A549 (cell line): Measurements from ENCODE around the gene RPL41. TPM values are rescaled to one million over a fixed set of nuclear protein-coding genes. Genes with fewer than 3 reads are reported as not detected.

Experiments used
- ATAC-seq, 2 experiments: fragments of 200-7000 bp in 1 of 2; fragments of >200 bp in 1 of 2; cut with Nextera tagmentation in 1 of 2; cut with Tn5 transposase in 1 of 2; 3 replicates each; pipeline versions ENCODE4 v1.8.0 to v1.9.1; 2018 to 2020; ENCODE audit warnings: mild to moderate bottlenecking in 1 of 2, moderate library complexity in 1 of 2
- CTCF ChIA-PET: fragments of 300-600 bp; sonication (Branson Sonifier 250); formaldehyde crosslinking; extraction: SDS; loops from one replicate; lab custom pipeline; 2021; ENCODE audit warnings: antibody characterized with exemption, inconsistent platforms; lab: Yijun Ruan, JAX
- POLR2A ChIA-PET: fragments of 350-600 bp; formaldehyde crosslinking; extraction: SDS; loops from one replicate; lab custom pipeline; 2021; ENCODE audit warnings: antibody characterized with exemption, inconsistent platforms; lab: Yijun Ruan, JAX
- DNase-seq, 2 experiments: peaks; one replicate each; pipeline versions ENCODE4 v3.0.0 to v3.0.0-alpha.2; 2011 to 2016; ENCODE audit warnings: low read depth in 1 of 2, low spot score in 1 of 2
- FAIRE-seq: peaks from 2 replicates; lab custom pipeline; 2011; peaks lifted over from hg19 to GRCh38; lab: Jason Lieb, UNC
- H3K27ac ChIP-seq, 2 experiments: fragments of >200 bp; sonication (Bioruptor Twin); formaldehyde crosslinking; 3 replicates each; pipeline ENCODE4 v1.5.1; 2016 to 2017
- H3K4me1 ChIP-seq: fragments of >200 bp; sonication (Bioruptor Twin); formaldehyde crosslinking; 3 replicates; pipeline ENCODE4 v1.6.1; 2016
- H3K4me2 ChIP-seq: fragments of >200 bp; sonication (Bioruptor Twin); formaldehyde crosslinking; 3 replicates; pipeline ENCODE4 v1.6.1; 2016
- H3K4me3 ChIP-seq: fragments of >200 bp; sonication (Bioruptor Twin); formaldehyde crosslinking; 3 replicates; pipeline ENCODE4 v1.5.1; 2016
- H3K9me3 ChIP-seq: fragments of >200 bp; sonication (Bioruptor Twin); formaldehyde crosslinking; 3 replicates; pipeline ENCODE4 v1.6.1; 2016
- BCL3 ChIP-seq: fragments of >200 bp; sonication (Bioruptor Twin); formaldehyde crosslinking; IDR thresholded peaks from 3 replicates; pipeline ENCODE4 v1.6.1; 2016
- BHLHE40 ChIP-seq: IDR thresholded peaks from 2 replicates; pipeline ENCODE4 v1.6.1; 2012; ENCODE audit warnings: low read depth, low read length, inconsistent platforms
- CBX2 ChIP-seq: fragments of 200-600 bp; sonication (generic); IDR thresholded peaks from 2 replicates; pipeline ENCODE4 v1.6.1; 2016; ENCODE audit warnings: low read depth, mild to moderate bottlenecking, borderline replicate concordance
- CHD2 ChIP-seq: fragments of 150-350 bp; IDR thresholded peaks from 2 replicates; pipeline ENCODE4 v1.6.1; 2014; ENCODE audit warnings: low read length; ENCODE audit not compliant: partially characterized antibody
- CHD4 ChIP-seq: fragments of 200-600 bp; sonication (generic); IDR thresholded peaks from 2 replicates; pipeline ENCODE4 v1.6.1; 2016; ENCODE audit warnings: antibody characterized with exemption, mild to moderate bottlenecking, borderline replicate concordance
- ELK1 ChIP-seq: fragments of 150-350 bp; IDR thresholded peaks from 2 replicates; pipeline ENCODE4 v1.6.1; 2014; ENCODE audit warnings: low read depth, mild to moderate bottlenecking, low read length
- ESRRA ChIP-seq: fragments of 150-350 bp; IDR thresholded peaks from 2 replicates; pipeline ENCODE4 v1.6.1; 2014; ENCODE audit warnings: mild to moderate bottlenecking, low read length, borderline replicate concordance
- FOSB ChIP-seq: fragments of 250-450 bp; sonication (Bioruptor Pico); IDR thresholded peaks from 2 replicates; pipeline ENCODE4 v1.5.0; 2020; ENCODE audit warnings: mild to moderate bottlenecking, moderate library complexity
- FOSL2 ChIP-seq, 2 experiments: fragments of 450-650 bp in 1 of 2; fragments of >200 bp in 1 of 2; sonication (Bioruptor Twin) in 1 of 2; formaldehyde crosslinking; IDR thresholded peaks; 2 replicates each; pipeline versions ENCODE4 v1.5.0 to v1.6.1; 2016 to 2020; ENCODE audit warnings: mild to moderate bottlenecking in 1 of 2, moderate library complexity in 1 of 2
- HDAC2 ChIP-seq: fragments of 200-600 bp; sonication (generic); IDR thresholded peaks from 2 replicates; pipeline ENCODE4 v1.6.1; 2016
- HOXA7 ChIP-seq: fragments of 250-450 bp; sonication (Bioruptor Pico); IDR thresholded peaks from 2 replicates; pipeline ENCODE4 v1.5.0; 2020; ENCODE audit warnings: mild to moderate bottlenecking, moderate library complexity
- HOXB5 ChIP-seq: fragments of 250-450 bp; sonication (Bioruptor Pico); IDR thresholded peaks from 2 replicates; pipeline ENCODE4 v1.5.0; 2020; ENCODE audit warnings: mild to moderate bottlenecking, moderate library complexity
- KDM1A ChIP-seq: fragments of 200-600 bp; sonication (generic); IDR thresholded peaks from 2 replicates; pipeline ENCODE4 v1.6.1; 2016; ENCODE audit warnings: low read depth, mild to moderate bottlenecking
- MAZ ChIP-seq: fragments of 150-350 bp; IDR thresholded peaks from 2 replicates; pipeline ENCODE4 v1.6.1; 2014; ENCODE audit warnings: antibody characterized with exemption, low read depth, low read length, borderline replicate concordance
- NFE2L2 ChIP-seq: fragments of 150-350 bp; conservative IDR thresholded peaks from 2 replicates; pipeline ENCODE4 v1.6.1; 2014; ENCODE audit warnings: low read length
- ZC3H11A ChIP-seq: fragments of 450-650 bp; IDR thresholded peaks from 2 replicates; pipeline ENCODE4 v1.6.1; 2014; ENCODE audit warnings: antibody characterized with exemption, mild to moderate bottlenecking
- ZFP36 ChIP-seq: fragments of 450-650 bp; IDR thresholded peaks from 2 replicates; pipeline ENCODE4 v1.6.1; 2014; ENCODE audit warnings: borderline replicate concordance; ENCODE audit not compliant: partially characterized antibody
- ZSCAN20 ChIP-seq: fragments of 250-450 bp; sonication (Bioruptor Pico); IDR thresholded peaks from 2 replicates; pipeline ENCODE4 v1.8.0; 2022; ENCODE audit warnings: mild to moderate bottlenecking, moderate library complexity
- WGBS: methylation state at CpG from one replicate; pipeline ENCODE4 v1.1.6; 2017; ENCODE audit errors: missing lambda C conversion rate; 5-methylcytosine and 5-hydroxymethylcytosine counted together
- polyA plus RNA-seq, 4 experiments: library from polyadenylated mRNA; depleted of rRNA in 3 of 4; stranded (reverse); fragments of >200 nt; fragmentation: RNase III in 1 of 4; extraction: RNeasy Plus Mini Kit Qiagen cat#74134 plus additional on column Dnase treatment in 1 of 4; gene quantifications; 2 replicates in 3 of 4; 3 replicates in 1 of 4; pipeline ENCODE4 v1.2.3, GENCODE V29; 2011 to 2017

Gene RPL41
- polyA plus RNA-seq, 2 of the 4 experiments (the other 2 are of a cell fraction) = 8,804 to 9,351 TPM

DNA sequence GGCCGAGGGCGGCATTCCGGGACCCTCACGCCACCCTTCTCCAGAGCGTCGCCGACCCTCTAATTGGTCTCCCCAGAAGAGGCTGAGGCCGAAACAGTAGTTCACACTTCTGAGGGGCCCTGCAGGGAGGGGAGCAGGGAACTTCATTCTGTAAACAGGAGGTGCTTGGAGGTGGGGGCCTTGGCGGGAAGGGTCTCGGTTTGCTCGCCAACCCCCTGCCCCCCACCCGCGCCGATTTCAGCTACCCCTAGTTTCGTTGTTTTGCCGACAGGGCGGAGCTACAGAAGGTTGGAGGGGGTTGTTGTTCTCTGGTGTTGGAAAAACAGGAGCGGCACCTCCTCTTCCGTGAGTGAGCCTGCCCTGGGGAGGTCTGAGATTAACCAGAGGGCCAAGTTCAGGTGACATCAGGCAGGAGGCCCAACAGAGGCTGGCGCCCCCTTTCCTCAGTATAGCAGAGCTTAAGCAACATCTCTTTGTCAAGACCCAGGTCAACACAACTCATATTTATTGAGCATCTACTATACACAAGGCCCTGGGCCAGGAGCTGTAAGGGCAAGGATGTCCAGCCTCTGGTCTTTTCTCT lies 35.8 kb upstream of the RPL41 start:
- CTCF ChIA-PET = interaction anchor here (0.7 to 2.7 kb wide), 9 partner anchors 15 to 342 kb away, joined by 3 to 13 read pairs (median 4); partner anchors contain the start of gene ZC3H10
- DNase-seq = peak in 1 of 2 experiments; percentile 50
- peak overlapping the region; percentile 94 for H3K4me2 ChIP-seq

DNA sequence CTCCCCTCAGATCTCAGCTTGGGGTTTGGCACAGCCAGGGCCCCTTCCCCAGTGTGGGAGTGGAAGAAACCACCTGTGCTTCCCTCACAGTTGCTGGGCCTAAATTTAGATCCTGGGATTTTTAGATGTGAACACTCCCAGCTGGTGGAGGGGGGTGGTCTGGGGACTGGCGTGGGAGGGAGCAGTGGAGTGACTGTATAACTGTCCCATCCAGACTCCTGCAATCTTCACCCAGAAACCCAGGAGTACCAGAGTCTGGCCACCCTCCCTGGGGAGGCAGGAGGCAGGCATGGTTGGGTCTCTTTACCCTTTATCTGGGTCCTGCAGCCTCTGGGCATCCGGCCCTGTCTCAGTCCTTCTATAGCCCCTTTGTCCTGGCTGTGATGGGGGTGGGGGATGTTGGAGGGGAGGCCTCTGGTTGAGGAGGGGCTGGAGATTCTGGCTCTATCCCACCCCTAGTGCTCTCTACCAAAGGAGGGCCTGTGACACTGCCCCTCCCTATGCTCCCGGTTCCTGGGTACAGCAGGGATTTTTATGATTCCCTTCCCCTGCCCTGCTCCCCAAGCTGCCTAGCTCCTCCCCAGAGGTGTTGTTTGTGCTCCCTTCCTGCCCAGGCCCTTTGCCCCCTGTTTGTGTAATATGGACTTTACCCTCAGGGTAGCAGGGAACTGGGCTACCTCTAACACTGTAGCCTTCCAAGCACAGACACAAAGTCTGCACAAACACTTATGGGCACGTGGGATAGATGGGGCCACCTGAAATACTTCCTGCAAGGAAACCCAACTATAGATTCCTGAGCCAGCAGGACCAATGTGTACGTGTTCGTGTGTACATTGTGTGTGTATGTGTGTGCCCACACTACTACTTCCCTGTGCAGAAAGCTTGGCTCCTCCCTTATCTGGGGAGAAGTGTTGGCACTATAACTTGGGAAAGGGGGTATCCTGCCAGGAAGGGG lies 34.8 kb upstream of the RPL41 start:
- Histone ChIP-seq H3K27ac (peak overlapping the region; percentile 62 to 66), H3K4me3 (0 out of 3 replicates have a peak overlapping the region, but pooled peaks have one; percentile 8), H3K4me1 (peaks cover 30% of the 10 kb centered on the region), H3K9me3 (no peaks in the 10 kb centered on the region), H3K4me2 (peak overlapping the region; percentile 94)
- no peak for FAIRE-seq
- 38% methylated on average over 6 of the region's 6 CpGs for WGBS
- POLR2A ChIA-PET = interaction anchor here (3.3 kb wide), 1 partner anchor 22 kb away, joined by 13 read pairs; the partner anchor contains the start of gene PA2G4
- CTCF ChIA-PET = interaction anchor here (0.5 to 2.7 kb wide), 11 partner anchors 14 to 492 kb away, joined by 3 to 13 read pairs (median 4); partner anchors contain the start of genes PA2G4 and ZC3H10
- TF ChIP-seq ZC3H11A (no peak), NFE2L2 (no peak), HOXB5 (no peak), BCL3 (no peak), MAZ (no peak), ZSCAN20 (CRISPR knock-in tag) (no peak), CHD2 (no peak), HOXA7 (CRISPR knock-in tag) (no peak), KDM1A (no peak), BHLHE40 (no peak), FOSB (CRISPR knock-in tag) (no peak), FOSL2 (IDR thresholded peaks at IDR 0.05) (no peak), FOSL2 (CRISPR knock-in tag; IDR thresholded peaks at IDR 0.05) (no peak), ELK1 (no peak)
- ATAC-seq = no peak
- DNase-seq = peak in 1 of 2 experiments; percentile 30

More for the DNA sequence above, 35.8 kb upstream of the RPL41 start:
- peak overlapping the region; percentile 73 for H3K4me3 ChIP-seq
- 67% methylated on average over 13 of the region's 20 CpGs for WGBS
- POLR2A ChIA-PET = interaction anchor here (2.7 to 3.3 kb wide), 2 partner anchors 23 to 37 kb away, joined by 13 to 19 read pairs; partner anchors contain the start of genes PA2G4, RPL41 and ZC3H10
- peak overlapping the region; percentile 63 to 96; a peak in 4 of 6 replicates for H3K27ac ChIP-seq
- peaks cover 30% of the 10 kb centered on the region for H3K4me1 ChIP-seq
- H3K9me3 ChIP-seq = no peaks in the 10 kb centered on the region
- FAIRE-seq (no peak), ATAC-seq (no peak)
- TF ChIP-seq HDAC2 (no peak), CHD4 (no peak), CBX2 (no peak), HOXA7 (CRISPR knock-in tag) (no peak), ZFP36 (no peak), FOSL2 (IDR thresholded peaks at IDR 0.05) (no peak), FOSL2 (CRISPR knock-in tag; IDR thresholded peaks at IDR 0.05) (no peak), ESRRA (0 out of 2 replicates have a peak, but pooled peaks have one; percentile 13), ELK1 (no peak)
